HG03342 (cell line): ENCODE data around the gene LASP1NB.

Experiments
- ATAC-seq: cut with Tn5 transposase; IDR thresholded peaks from one replicate; pipeline ENCODE4 v1.9.1; 2021; ENCODE audit warnings: mild to moderate bottlenecking, moderate library complexity; ENCODE audit not compliant: unreplicated experiment

LASP1NB gene

GRCh38 chr17:38925263-38925995, at the start of gene LASP1NB:
Gene LASP1NB (plus strand): TSS chr17:38925614.
- ATAC-seq, result no peak

- no peak for ATAC-seq
These were observed 48.1 kb upstream of the LASP1NB start for GRCh38 chr17:38877130-38877851.

GRCh38 chr17:38879878-38880665, 45.3 kb upstream of the LASP1NB start:
- no peak for ATAC-seq

- ATAC-seq, result no peak
These were observed 43.7 kb upstream of the LASP1NB start for GRCh38 chr17:38881600-38882191.

GRCh38 chr17:38882870-38883269, 42.5 kb upstream of the LASP1NB start:
- no peak for ATAC-seq

- no peak for ATAC-seq
These were observed 41.6 kb upstream of the LASP1NB start for GRCh38 chr17:38883592-38884526.

GRCh38 chr17:38885044-38885727, 40.2 kb upstream of the LASP1NB start:
- ATAC-seq, result no peak

- ATAC-seq, result no peak
These were observed 39.4 kb upstream of the LASP1NB start for GRCh38 chr17:38885728-38886642.

GRCh38 chr17:38886643-38887010, 38.8 kb upstream of the LASP1NB start:
- ATAC-seq, result no peak

- ATAC-seq, result no peak
These were observed 36.6 kb upstream of the LASP1NB start for GRCh38 chr17:38888842-38889241.

GRCh38 chr17:38889745-38890409, 35.5 kb upstream of the LASP1NB start:
- no peak for ATAC-seq

GRCh38 chr17:38890410-38890746, 35.0 kb upstream of the LASP1NB start:
- ATAC-seq, result no peak

GRCh38 chr17:38891441-38891840, 34.0 kb upstream of the LASP1NB start:
- no peak for ATAC-seq

GRCh38 chr17:38892083-38892482, 33.3 kb upstream of the LASP1NB start:
- no peak for ATAC-seq

- no peak for ATAC-seq
These were observed 32.8 kb upstream of the LASP1NB start for GRCh38 chr17:38892620-38893019.

GRCh38 chr17:38893113-38893512, 32.3 kb upstream of the LASP1NB start:
- ATAC-seq, result no peak

GRCh38 chr17:38893607-38894006, 31.8 kb upstream of the LASP1NB start:
- ATAC-seq, result no peak

GRCh38 chr17:38894276-38894675, 31.1 kb upstream of the LASP1NB start:
- no peak for ATAC-seq
